ENCODE results near the gene MCOLN3.

The MCOLN3 gene

DNA sequence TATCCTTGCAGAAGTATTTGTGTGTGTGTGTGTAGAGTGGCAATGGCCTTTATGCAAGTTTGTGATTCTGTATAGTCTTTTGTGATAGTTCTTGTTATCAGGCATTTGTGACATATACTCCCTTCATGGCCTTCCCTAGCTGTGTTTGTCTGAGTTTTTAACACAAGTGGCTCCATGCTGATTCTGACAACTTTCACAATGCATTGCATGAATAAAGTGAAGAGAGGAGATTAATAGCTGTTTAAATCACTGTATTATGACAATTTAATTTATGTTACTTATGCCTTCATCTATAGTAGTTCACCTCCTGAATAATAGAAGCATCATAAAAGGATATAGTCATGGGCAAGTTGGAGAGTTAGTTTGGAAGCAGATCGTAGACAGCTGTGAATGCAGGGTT, 17.2 kb upstream of the MCOLN3 start:
- H3K27ac ChIP-seq: no peak overlapping the region
- TF ChIP-seq, protein P1, sequence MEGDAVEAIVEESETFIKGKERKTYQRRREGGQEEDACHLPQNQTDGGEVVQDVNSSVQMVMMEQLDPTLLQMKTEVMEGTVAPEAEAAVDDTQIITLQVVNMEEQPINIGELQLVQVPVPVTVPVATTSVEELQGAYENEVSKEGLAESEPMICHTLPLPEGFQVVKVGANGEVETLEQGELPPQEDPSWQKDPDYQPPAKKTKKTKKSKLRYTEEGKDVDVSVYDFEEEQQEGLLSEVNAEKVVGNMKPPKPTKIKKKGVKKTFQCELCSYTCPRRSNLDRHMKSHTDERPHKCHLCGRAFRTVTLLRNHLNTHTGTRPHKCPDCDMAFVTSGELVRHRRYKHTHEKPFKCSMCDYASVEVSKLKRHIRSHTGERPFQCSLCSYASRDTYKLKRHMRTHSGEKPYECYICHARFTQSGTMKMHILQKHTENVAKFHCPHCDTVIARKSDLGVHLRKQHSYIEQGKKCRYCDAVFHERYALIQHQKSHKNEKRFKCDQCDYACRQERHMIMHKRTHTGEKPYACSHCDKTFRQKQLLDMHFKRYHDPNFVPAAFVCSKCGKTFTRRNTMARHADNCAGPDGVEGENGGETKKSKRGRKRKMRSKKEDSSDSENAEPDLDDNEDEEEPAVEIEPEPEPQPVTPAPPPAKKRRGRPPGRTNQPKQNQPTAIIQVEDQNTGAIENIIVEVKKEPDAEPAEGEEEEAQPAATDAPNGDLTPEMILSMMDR (conservative IDR thresholded peaks at IDR 0.05): no peak

DNA sequence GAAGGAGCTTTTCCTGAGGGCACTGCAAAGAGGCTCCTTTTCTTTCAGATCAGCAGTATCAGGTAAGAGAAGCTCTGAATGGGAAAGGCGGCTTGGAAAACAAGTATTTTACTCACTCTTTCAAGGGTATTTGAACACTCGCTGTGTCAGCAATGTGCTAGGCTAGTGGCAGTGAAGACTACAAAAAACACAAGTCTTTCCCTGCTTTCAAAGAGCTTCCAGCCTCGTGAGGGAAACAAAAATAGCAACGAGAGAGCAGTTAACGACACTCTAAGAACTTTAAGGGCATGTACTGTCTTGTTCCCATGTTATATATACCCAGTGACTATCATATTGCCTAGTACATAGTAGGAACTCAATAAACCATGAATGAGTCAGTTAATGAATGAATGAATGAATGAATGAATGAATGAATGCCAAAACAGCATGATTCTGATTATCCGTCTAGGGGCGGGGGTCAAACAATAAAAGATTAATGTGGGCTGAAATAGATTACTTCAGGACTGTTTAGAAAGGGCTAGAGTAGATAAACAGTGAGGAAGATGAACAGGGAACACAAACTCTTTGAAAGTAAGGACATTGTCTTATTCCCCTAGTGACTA, 14.2 kb upstream of the MCOLN3 start:
- TF ChIP-seq, protein P1 (conservative IDR thresholded peaks at IDR 0.05): no peak
- no peak overlapping the region for H3K27ac ChIP-seq

DNA sequence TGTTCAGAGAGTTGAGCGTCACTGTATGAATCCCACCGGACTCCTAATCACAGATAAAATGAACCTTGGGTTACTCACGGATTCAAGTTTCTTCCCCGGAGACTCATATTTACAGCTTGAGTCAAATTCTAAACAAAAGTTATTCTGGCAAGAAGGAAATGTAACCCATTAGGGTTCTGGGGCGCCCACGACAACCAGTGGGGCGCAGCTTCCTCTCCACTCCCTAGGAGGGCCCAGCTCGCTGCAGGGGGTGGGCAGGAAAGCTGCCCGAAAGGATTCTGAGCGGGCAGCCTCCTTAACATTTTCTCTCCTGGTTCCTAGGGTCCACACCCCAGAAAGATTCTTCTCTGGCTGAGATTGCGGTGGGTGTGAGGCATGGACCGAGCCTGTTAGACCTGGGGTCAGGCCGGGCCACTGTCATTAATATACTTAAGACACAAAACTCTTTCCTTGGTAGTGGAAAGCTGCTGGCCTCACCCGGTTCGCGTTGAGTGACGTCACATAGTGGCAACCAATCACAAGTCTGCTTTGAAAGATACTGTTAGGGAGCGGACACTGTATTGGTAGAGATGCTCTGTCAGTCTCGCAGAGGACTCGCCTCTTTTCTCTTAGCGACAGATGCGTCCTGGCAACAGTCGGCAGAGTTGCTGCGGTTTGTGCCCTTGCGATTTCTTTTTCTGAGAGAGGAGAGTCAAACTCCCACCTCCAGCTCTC, 13.6 kb upstream of the MCOLN3 start:
- no peak overlapping the region for H3K27ac ChIP-seq
- TF ChIP-seq, protein P1 (conservative IDR thresholded peaks at IDR 0.05): no peak

DNA sequence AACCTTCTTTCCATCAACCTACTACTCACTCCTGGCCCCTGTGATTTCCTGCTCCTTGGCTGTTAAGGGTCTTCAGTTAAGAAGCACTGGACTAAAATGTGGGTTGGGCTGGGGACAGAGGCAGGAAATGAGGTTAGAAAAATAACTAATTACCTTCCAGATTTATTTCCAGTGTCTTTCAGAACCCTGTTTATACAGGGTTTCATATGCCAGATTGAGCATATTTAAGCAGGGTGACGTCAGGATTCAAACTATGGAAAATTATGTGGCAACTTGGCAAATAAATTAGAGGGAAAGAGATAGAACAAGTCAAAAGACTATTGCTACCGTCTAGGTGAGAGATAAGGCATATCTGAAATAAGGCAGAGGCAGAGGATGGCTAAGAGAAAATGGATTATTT, 11.7 kb upstream of the MCOLN3 start:
- H3K27ac ChIP-seq: no peak overlapping the region

DNA sequence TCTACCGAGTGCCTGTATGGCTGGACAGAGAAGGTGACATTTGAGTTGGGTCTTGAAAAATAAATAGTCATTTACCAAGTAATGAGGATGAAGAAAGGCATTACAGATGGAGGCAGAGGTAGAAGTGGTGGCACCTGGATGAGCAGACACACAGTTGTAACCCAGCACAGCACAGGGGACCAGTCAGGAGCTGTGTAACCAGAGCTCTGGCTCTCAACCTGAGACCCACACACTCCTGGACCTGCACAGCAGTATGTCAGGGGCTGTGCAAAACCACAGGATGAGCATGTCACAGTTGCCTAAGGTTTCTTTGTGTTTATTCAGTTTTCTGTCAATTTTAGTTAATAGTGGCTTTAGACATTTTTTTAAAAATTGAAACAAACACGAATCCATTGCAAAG, 11.3 kb upstream of the MCOLN3 start:
- TF ChIP-seq, protein P1 (conservative IDR thresholded peaks at IDR 0.05): no peak
- no peak overlapping the region for H3K27ac ChIP-seq

More for the DNA sequence above, 11.7 kb upstream of the MCOLN3 start:
- TF ChIP-seq, protein P1 (conservative IDR thresholded peaks at IDR 0.05): no peak

DNA sequence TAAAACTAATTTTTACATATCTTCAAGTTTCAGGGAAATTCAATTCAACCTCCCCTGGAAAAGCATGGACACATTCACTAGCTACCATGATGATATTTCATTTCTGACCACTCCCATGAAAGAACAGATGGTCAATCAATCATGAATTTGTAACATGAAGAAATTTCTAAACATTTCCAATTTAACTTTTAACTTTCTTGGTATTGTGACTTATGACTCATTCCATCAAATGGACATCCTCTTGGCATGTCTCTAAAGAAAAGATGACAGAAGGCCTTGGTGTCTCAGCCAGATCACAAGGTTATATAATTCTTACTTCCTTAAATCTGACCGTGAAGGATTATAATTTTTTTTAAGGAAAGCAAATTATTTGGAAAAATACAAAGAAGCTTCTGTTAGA, 10.5 kb upstream of the MCOLN3 start:
- TF ChIP-seq, protein P1 (conservative IDR thresholded peaks at IDR 0.05): no peak
- H3K27ac ChIP-seq: no peak overlapping the region

DNA sequence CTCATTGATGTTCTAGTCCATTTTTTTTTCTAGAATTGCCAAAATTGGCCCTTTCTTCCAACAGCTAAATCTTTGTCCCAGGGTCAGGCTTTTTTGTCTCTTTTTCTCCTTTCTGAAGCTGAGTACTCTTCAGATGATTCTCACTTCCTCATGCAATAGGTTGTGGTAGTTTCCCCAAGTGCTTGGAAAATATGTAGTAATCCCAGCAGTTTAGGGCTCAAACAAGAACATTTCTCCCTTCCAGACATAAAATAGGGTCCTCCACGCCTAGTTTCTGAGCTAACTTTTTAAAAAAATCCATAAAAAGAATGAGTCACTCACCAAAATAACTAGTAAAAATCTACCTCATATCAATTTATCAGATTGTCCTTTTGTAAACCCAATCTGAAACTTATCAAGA, 10.0 kb upstream of the MCOLN3 start:
- no peak overlapping the region for H3K27ac ChIP-seq
- TF ChIP-seq, protein P1 (conservative IDR thresholded peaks at IDR 0.05): no peak

Measured in VCaP (cell line).